Measurements from ENCODE around the gene ADAR.
"Not testable (repeated sequence)": the region's sequence is repeated elsewhere in the genome, so short reads cannot be mapped to it uniquely, and the experiment has no call there.

ADAR gene, protein sequence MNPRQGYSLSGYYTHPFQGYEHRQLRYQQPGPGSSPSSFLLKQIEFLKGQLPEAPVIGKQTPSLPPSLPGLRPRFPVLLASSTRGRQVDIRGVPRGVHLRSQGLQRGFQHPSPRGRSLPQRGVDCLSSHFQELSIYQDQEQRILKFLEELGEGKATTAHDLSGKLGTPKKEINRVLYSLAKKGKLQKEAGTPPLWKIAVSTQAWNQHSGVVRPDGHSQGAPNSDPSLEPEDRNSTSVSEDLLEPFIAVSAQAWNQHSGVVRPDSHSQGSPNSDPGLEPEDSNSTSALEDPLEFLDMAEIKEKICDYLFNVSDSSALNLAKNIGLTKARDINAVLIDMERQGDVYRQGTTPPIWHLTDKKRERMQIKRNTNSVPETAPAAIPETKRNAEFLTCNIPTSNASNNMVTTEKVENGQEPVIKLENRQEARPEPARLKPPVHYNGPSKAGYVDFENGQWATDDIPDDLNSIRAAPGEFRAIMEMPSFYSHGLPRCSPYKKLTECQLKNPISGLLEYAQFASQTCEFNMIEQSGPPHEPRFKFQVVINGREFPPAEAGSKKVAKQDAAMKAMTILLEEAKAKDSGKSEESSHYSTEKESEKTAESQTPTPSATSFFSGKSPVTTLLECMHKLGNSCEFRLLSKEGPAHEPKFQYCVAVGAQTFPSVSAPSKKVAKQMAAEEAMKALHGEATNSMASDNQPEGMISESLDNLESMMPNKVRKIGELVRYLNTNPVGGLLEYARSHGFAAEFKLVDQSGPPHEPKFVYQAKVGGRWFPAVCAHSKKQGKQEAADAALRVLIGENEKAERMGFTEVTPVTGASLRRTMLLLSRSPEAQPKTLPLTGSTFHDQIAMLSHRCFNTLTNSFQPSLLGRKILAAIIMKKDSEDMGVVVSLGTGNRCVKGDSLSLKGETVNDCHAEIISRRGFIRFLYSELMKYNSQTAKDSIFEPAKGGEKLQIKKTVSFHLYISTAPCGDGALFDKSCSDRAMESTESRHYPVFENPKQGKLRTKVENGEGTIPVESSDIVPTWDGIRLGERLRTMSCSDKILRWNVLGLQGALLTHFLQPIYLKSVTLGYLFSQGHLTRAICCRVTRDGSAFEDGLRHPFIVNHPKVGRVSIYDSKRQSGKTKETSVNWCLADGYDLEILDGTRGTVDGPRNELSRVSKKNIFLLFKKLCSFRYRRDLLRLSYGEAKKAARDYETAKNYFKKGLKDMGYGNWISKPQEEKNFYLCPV

DNA sequence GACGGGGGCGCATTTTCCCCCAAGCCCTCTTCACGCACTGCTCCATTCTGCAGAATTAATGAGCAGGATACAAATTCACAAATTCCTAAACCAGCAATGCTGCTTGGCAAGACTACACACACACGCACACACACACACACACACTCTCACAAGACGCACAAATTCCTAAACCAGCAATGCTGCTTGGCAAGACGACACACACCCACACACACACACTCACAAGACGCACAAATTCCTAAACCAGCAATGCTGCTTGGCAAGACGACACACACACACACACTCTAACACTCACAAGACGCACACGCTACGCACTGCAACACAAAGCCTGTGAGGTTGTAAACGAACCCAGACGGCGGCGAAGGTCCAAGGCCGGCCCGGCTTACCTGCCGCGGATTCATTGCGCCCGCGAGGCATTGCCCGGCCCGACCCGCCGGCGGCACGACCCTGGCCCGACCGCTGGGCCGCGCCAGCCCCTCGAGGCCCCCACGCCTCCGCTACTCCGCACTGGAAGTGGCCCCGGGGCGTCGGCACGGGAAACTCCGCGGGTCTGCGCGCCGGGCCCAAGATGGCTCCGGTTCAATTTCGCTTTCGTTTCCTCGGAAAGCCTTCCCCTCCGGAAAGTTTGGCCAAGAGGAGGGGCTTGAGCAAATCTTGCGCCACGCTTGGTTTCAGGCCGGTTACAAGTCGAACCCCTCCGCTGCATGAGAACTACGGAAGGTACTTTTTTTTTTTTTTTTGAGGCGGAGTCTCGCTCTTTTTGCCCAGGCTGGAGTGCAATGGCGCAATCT lies at the start of gene ADAR:
ADAR (minus strand) TSS at position 578 of the 788 bp plus-strand sequence; CDS start at position 398, 180 bp downstream.
- DNase-seq (ENCODE audit: low read depth in 2 of 2) = peak; percentile 82 to 85

DNA sequence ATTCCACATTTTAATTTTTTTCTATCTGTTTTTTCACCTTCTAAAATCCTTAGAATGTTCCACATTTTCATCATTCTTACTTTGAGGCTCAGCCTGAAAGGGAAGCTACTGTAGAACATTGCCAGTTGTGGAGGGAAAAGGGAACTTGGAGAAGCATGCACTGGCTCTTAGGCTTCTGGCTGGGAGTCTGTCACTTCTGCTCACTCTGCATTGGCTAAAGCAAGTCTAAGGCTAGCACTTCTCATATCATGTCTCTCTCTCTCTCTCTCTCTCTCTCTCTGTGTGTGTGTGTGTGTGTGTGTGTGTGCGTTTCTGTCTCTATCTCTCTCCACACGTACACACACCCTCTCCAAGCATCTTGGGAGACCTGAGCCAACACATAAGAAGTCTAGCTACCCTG lies 49.6 kb upstream of the ADAR start:
- no peak for DNase-seq (ENCODE audit: low read depth in 2 of 2)

DNA sequence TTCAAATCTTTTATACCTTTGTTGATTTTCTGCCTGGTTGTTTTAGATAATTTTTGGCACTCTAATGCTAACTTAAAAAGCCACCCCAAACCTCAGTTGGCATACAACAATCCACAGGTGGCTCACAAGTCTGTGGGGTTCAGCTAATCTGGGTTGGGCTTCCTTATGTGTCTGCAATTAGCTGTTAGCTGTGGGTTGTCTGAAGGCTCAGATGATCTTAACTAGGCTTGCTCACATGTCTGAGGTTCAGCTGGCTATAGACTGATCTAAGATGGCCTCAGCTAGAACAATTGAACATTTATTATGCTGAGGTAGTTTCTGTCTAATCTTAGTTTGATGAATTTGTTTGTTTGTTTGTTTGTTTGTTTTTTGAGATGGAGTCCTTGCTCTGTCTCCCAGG lies 44.9 kb upstream of the ADAR start:
- DNase-seq (ENCODE audit: low read depth in 2 of 2) = no peak

GRCh38 chr1:154644724-154645123 lies 36.7 kb upstream of the ADAR start:
- not testable (repeated sequence) for DNase-seq (ENCODE audit: low read depth in 2 of 2)

DNA sequence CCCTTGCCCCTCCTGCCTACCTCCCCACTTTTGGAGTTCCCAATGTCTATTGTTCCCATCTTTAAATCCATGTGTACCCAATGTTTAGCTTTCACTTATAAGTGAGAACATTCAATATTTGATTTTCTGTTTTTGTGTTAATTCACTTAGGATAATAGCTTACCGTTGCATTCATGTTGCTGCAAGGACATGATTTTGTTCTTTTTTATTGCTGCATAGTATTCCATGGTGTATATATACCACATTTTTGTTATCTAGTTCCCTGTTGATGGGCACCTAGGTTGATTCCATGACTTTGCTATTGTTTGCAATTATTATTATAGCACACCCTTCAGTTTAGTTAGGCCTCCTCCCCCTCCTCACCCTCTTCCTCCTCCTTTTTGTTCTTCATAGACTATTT lies 33.5 kb upstream of the ADAR start:
- DNase-seq (ENCODE audit: low read depth in 2 of 2) = no peak

DNA sequence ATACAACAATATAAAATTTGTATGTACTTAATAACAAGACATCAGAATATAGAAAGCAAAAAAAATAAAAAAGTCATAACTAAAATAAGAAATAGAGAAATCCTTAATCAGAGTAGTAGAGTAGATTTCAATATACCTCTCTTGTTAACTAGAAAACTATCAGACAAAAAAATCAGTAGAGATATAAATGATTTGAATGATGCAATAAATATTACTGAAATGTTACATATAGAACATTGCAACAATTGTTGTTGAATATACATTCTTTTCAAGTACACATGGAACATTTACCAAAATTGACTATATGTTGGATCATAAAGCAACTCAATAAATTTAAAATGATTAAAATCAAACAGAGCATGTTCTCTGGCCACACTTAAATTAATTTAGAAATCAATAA lies 31.9 kb upstream of the ADAR start:
- no peak for DNase-seq (ENCODE audit: low read depth in 2 of 2)

GRCh38 chr1:154635171-154635570 lies 27.2 kb upstream of the ADAR start:
- DNase-seq (ENCODE audit: low read depth in 2 of 2) = no peak

- no peak for DNase-seq (ENCODE audit: low read depth in 2 of 2)
These were observed 21.7 kb upstream of the ADAR start for GRCh38 chr1:154629675-154630073.

- no peak for DNase-seq (ENCODE audit: low read depth in 2 of 2)
These were observed 21.2 kb upstream of the ADAR start for GRCh38 chr1:154629061-154629674.

GRCh38 chr1:154628121-154628405 lies 20.1 kb upstream of the ADAR start:
- no peak for DNase-seq (ENCODE audit: low read depth in 2 of 2)

GRCh38 chr1:154627257-154628120 lies 19.5 kb upstream of the ADAR start:
- peak; percentile 86 to 90 for DNase-seq (ENCODE audit: low read depth in 2 of 2)

GRCh38 chr1:154626456-154627256 lies 18.7 kb upstream of the ADAR start:
- DNase-seq (ENCODE audit: low read depth in 2 of 2) = no peak

DNA sequence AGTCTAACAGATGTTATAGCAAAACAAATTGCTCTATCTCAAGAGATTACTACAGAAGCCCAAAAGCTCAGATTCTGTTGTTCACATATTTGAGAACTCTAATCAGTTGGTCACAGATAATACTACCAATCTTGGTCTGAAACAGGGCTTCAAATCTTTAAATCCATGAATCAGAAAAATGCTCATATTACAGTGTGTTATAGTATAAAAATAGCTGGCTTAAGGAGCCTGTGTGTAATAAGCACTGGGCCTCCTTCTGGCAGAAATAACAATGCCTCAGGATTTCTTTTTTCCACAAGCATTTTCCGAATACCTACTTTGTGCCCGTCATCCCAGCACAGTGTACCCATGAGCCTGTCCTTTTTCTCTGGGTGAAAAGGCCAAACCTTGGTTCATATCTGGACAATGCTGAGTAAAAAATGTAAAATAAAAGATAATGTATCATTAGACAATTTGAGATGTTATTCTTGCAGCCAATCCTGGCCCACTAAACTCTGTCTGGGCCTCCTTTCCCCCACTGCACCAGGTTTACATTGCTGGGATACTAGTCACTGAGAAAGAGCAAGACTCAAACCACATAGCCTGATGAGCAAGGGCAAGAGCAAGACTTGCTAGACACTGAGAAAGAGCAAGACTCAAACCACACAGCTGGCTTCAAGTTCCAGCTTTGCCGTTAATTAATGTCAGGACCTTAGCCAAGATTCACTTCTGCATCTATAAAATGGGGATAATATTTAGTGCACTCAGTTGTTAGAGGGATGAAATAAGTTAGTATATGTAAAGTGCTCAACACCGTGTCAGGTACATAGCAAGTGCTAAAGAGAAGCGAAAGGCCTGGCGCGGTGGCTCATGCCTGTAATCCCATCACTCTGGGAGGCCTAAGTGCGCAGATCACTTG lies 17.0 kb upstream of the ADAR start:
- DNase-seq (ENCODE audit: low read depth in 2 of 2) = no peak

DNA sequence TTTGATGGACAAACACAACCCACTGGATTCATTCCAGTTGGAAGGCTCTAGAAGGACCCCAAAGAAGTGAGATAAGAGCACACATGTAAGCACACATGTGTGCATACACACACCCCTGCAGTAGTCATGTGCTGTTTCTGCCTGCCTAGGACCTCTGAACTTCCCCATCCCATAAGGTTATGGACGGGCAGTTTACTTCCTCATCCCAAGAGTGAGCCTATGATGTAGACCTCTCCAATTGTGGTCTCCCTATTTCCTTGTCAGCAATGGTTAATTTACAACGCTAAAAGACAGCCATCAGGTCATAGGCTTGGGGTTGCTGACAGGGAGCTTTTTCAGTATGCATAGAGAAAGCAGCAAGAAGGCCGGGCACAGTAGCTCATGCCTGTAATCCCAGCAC lies 15.4 kb upstream of the ADAR start:
- no peak for DNase-seq (ENCODE audit: low read depth in 2 of 2)

DNA sequence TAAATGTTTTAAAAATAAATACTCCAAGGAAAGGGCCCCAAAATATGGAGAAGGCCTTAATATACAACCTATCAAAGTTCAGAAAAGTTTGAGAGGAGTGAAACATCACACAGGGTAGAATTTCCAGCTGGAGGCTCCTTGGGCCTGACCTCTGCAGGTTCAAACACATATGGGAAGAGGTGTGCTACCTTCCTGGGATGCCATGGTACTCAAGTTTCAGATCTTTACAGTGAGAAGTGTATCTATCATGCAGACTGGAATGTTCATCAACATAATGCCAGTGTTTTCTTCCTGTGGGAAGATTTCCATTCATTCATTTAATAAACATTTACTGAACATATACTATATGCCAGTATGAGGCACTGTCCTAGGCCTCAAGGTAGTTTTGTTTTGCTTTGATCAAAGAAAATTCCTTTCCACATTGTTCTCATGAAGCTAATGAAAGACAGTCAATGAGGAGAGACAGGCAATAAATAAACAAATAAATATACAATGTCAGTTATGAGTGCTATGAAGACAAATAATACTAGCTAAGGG lies 14.6 kb upstream of the ADAR start:
- DNase-seq (ENCODE audit: low read depth in 2 of 2) = no peak

DNA sequence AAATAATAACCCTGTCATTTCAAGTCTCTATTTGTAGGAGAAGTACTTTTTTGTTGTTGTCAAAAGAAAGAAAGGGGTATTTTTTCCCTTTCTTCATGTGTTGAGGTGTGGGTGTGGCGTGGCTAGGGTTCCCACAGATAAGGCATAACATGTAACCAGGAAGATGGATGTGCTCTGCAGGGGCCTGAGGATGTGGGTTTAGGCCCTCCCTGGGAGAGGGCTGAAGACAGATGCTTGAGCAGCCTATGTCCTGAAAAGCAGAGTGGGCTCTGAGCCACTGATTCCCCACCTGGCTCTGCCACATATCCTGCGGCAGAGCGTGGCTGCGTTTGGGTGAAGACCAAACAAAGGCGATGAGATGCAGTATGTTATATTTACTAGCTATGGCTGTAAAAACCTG lies 13.9 kb upstream of the ADAR start:
- DNase-seq (ENCODE audit: low read depth in 2 of 2) = no peak

- DNase-seq (ENCODE audit: low read depth in 2 of 2) = no peak
These were observed 12.8 kb upstream of the ADAR start for GRCh38 chr1:154620751-154621150.

Measured in stimulated activated CD8-positive, alpha-beta memory T cell treated with anti-CD3 and anti-CD28 coated beads, Interleukin-2, amount 100 ng/mL, for 48 hours (primary cell).